GM12878 (cell line): ENCODE data around the gene OR13C4. TPM values are rescaled to one million over a fixed set of nuclear protein-coding genes. Genes with fewer than 3 reads are reported as not detected.

Experiments used
- ATAC-seq: fragments of 200-7000 bp; cut with Tn5 transposase; 3 replicates; pipeline ENCODE4 v1.9.1; 2020; ENCODE audit warnings: mild to moderate bottlenecking, moderate library complexity
- BruUV-seq: library from RNA; stranded (reverse); fragments of 400-500 nt; replicated peaks from 2 replicates; lab custom pipeline; 2021; lab: Mats Ljungman, UMichigan
- CTCF ChIA-PET: fragments of 300-600 bp; sonication (Branson Sonifier 250); formaldehyde crosslinking; extraction: SDS; loops from one replicate; lab custom pipeline; 2021; ENCODE audit warnings: inconsistent platforms; lab: Yijun Ruan, JAX
- POLR2A ChIA-PET: fragments of 350-600 bp; formaldehyde crosslinking; extraction: SDS; loops from one replicate; lab custom pipeline; 2021; ENCODE audit warnings: inconsistent platforms; lab: Charles Lee
- RAD21 ChIA-PET: fragments of 300-600 bp; sonication (Branson Sonifier 250); formaldehyde crosslinking; loops from one replicate; lab custom pipeline; 2023; ENCODE audit warnings: antibody characterized with exemption; ENCODE audit not compliant: unreplicated experiment; lab: Charles Lee
- SMC1A ChIA-PET: fragments of 300-600 bp; sonication (Branson Sonifier 250); formaldehyde crosslinking; loops from one replicate; lab custom pipeline; 2023; ENCODE audit not compliant: unreplicated experiment, uncharacterized antibody; lab: Charles Lee
- DNase-seq: peaks from one replicate; pipeline ENCODE4 v3.0.0-alpha.2; 2011; ENCODE audit warnings: low read depth, low spot score
- FAIRE-seq: peaks from 3 replicates; lab custom pipeline; 2011; peaks lifted over from hg19 to GRCh38; lab: Jason Lieb, UNC
- H2AFZ ChIP-seq: 2 replicates; pipeline ENCODE4 v1.6.0; 2011; ENCODE audit warnings: low read depth, low read length, control low read depth; ENCODE audit not compliant: control insufficient read depth
- H3K27ac ChIP-seq: 2 replicates; pipeline ENCODE4 v1.5.1; 2011; ENCODE audit warnings: control low read depth; ENCODE audit not compliant: control insufficient read depth, insufficient read depth
- H3K27me3 ChIP-seq, 2 experiments: replicated peaks in 1 of 2; 2 replicates each; pipeline versions ENCODE4 v1.6.0 to v1.6.1; 2011; ENCODE audit warnings: low read length in 1 of 2; ENCODE audit not compliant: control insufficient read depth in 2 of 2, insufficient read depth in 2 of 2
- H3K36me3 ChIP-seq, 2 experiments: 2 replicates each; pipeline ENCODE4 v1.5.1; 2011; ENCODE audit warnings: low read length in 1 of 2; ENCODE audit not compliant: control insufficient read depth in 2 of 2, insufficient read depth in 2 of 2
- H3K4me1 ChIP-seq: 2 replicates; pipeline ENCODE4 v1.6.1; 2011; ENCODE audit warnings: mild to moderate bottlenecking, low read length, moderate library complexity, mixed read lengths; ENCODE audit not compliant: control insufficient read depth, insufficient read depth
- H3K4me2 ChIP-seq: 2 replicates; pipeline ENCODE4 v1.6.0; 2011; ENCODE audit warnings: control low read depth; ENCODE audit not compliant: control insufficient read depth, insufficient read depth
- H3K4me3 ChIP-seq: fragments of 200-600 bp; sonication (generic); 2 replicates; pipeline ENCODE4 v1.5.1; 2016
- H3K79me2 ChIP-seq: 2 replicates; pipeline ENCODE4 v1.6.0; 2011; ENCODE audit warnings: low read length; ENCODE audit not compliant: control insufficient read depth, insufficient read depth
- H3K9ac ChIP-seq: 2 replicates; pipeline ENCODE4 v1.8.0; 2011; ENCODE audit warnings: low read length, control low read depth, mixed read lengths; ENCODE audit not compliant: control insufficient read depth, insufficient read depth
- H3K9me3 ChIP-seq: replicated peaks from 3 replicates; pipeline ENCODE4 v1.5.1; 2011; ENCODE audit warnings: mild to moderate bottlenecking, low read length; ENCODE audit not compliant: control insufficient read depth, insufficient read depth
- H4K20me1 ChIP-seq: 2 replicates; pipeline ENCODE4 v1.6.0; 2011; ENCODE audit not compliant: control insufficient read depth, insufficient read depth
- BACH1 ChIP-seq: fragments of 450-650 bp; IDR thresholded peaks from 2 replicates; pipeline ENCODE4 v1.6.1; 2017; ENCODE audit warnings: mild to moderate bottlenecking, borderline replicate concordance
- CEBPB ChIP-seq, 2 experiments: fragments of 150-350 bp in 1 of 2; IDR thresholded peaks; 2 replicates each; pipeline ENCODE4 v1.6.1; 2012 to 2014; ENCODE audit warnings: low read depth in 2 of 2, low read length in 2 of 2, borderline replicate concordance in 1 of 2, inconsistent platforms in 1 of 2
- FOS ChIP-seq: IDR thresholded peaks from 3 replicates; pipeline ENCODE4 v1.6.1; 2011; ENCODE audit warnings: borderline replicate concordance; ENCODE audit not compliant: insufficient read length; ENCODE audit errors: extremely low read depth
- KLF5 ChIP-seq: fragments of 450-650 bp; IDR thresholded peaks from 2 replicates; pipeline ENCODE4 v1.6.1; 2014; ENCODE audit warnings: mild to moderate bottlenecking; ENCODE audit not compliant: partially characterized antibody
- MEF2B ChIP-seq: fragments of 450-650 bp; IDR thresholded peaks from 2 replicates; pipeline ENCODE4 v1.6.1; 2018; ENCODE audit warnings: mild to moderate bottlenecking, moderate library complexity; ENCODE audit not compliant: partially characterized antibody, poor library complexity, severe bottlenecking
- MXI1 ChIP-seq: fragments of 150-350 bp; IDR thresholded peaks from 2 replicates; pipeline ENCODE4 v1.6.1; 2011; ENCODE audit warnings: low read depth, mild to moderate bottlenecking, inconsistent platforms, low read length, improper control_type of control experiment
- POU2F2 ChIP-seq: IDR thresholded peaks from 3 replicates; pipeline ENCODE4 v1.6.1; 2011; ENCODE audit warnings: low read depth, mild to moderate bottlenecking, low read length, borderline replicate concordance
- SPI1 ChIP-seq: IDR thresholded peaks from 2 replicates; pipeline ENCODE4 v1.6.1; 2011; ENCODE audit warnings: low read depth, mild to moderate bottlenecking, low read length, moderate library complexity, borderline replicate concordance; ENCODE audit not compliant: insufficient read depth
- SREBF2 ChIP-seq: IDR thresholded peaks from 2 replicates; pipeline ENCODE4 v1.6.1; 2012; ENCODE audit warnings: mild to moderate bottlenecking, low read length
- YBX1 ChIP-seq: fragments of 450-650 bp; IDR thresholded peaks from 2 replicates; pipeline ENCODE4 v1.6.1; 2016; ENCODE audit warnings: antibody characterized with exemption
- ZNF207 ChIP-seq: fragments of 450-650 bp; IDR thresholded peaks from 2 replicates; pipeline ENCODE4 v1.6.1; 2014; ENCODE audit warnings: antibody characterized with exemption, mild to moderate bottlenecking, borderline replicate concordance
- ZNF687 ChIP-seq: fragments of 450-650 bp; IDR thresholded peaks from 2 replicates; pipeline ENCODE4 v1.6.1; 2017; ENCODE audit warnings: mild to moderate bottlenecking, moderate library complexity
- WGBS: methylation state at CpG from one replicate; pipeline ENCODE4 v1.1.6; 2016; ENCODE audit warnings: low lambda C conversion rate; ENCODE audit not compliant: insufficient replicate concordance, insufficient coverage; ENCODE audit errors: missing lambda C conversion rate; 5-methylcytosine and 5-hydroxymethylcytosine counted together
- in situ Hi-C: fragments of 300-500 bp; cut with MboI; formaldehyde crosslinking; loops from 9 replicates; pipeline ENCODE4 v1.14.3; 2018; ENCODE audit warnings: mixed read lengths
- intact Hi-C: fragments of 100-400 bp; cut with micrococcal nuclease; formaldehyde crosslinking; loops from one replicate; pipeline ENCODE4 v1.14.2; 2022; ENCODE audit not compliant: unreplicated experiment
- polyA plus RNA-seq, 11 experiments: library from polyadenylated mRNA; depleted of rRNA in 4 of 11; unstranded in 6 of 11; stranded (reverse) in 5 of 11; fragments of >200 nt; fragmentation: Nextera tagmentation in 4 of 11; fragmentation: Illumina TruSeq in 1 of 11; extraction: Ambion mirVana in 4 of 11; extraction: Trizol in 1 of 11; gene quantifications; 1 replicate in 1 of 11; 2 replicates in 10 of 11; pipeline versions ENCODE4 v1.2.1 to v1.2.3, GENCODE V29; 2011 to 2016; ENCODE audit warnings: inconsistent platforms in 2 of 11, missing spikeins in 2 of 11, low read depth in 1 of 11
- total RNA-seq, 4 experiments: library from RNA; depleted of rRNA in 3 of 4; stranded (reverse); fragments of >200 nt in 3 of 4; fragmentation: Illumina TruSeq in 1 of 4; extraction: Trizol in 1 of 4; gene quantifications; 2 replicates each; pipeline versions ENCODE4 v1.2.1 to v1.2.3, GENCODE V29; 2013 to 2021
- TF ChIP-seq, protein P1 (sequence below): fragments of 450-650 bp; conservative IDR thresholded peaks from 2 replicates; pipeline ENCODE4 v1.6.1; 2017; ENCODE audit warnings: mild to moderate bottlenecking, moderate library complexity
- TF ChIP-seq, protein P2 (sequence below): fragments of 450-650 bp; IDR thresholded peaks from 2 replicates; pipeline ENCODE4 v1.6.1; 2017; ENCODE audit warnings: mild to moderate bottlenecking, moderate library complexity

The OR13C4 gene
- total and polyA plus RNA-seq, 10 of the 15 experiments (the other 5 are each of a cell fraction or from before 2014, with no cell fraction given) = 0.17 to 0.26 TPM; not detected in 8

- H4K20me1 ChIP-seq = no peaks in the 10 kb centered on the region
- H2AFZ ChIP-seq = no peak overlapping the region
- ChIA-PET CTCF (interaction anchor here (0.8 to 2.9 kb wide), 3 partner anchors 8 to 15 kb away, joined by 3 to 8 read pairs (median 4); no protein-coding TSS in a partner anchor), SMC1A (interaction anchor here (1.0 kb wide), 2 partner anchors 10 to 15 kb away, joined by 3 to 4 read pairs; no protein-coding TSS in a partner anchor), POLR2A (no interaction called here), RAD21 (no interaction called here)
- no peak for FAIRE-seq
- no TSS peak for BruUV-seq
- no peaks in the 10 kb centered on the region for H3K27me3 ChIP-seq
- H3K27ac ChIP-seq = no peak overlapping the region
- intact Hi-C loops = no loop called here
- H3K4me3 ChIP-seq = no peak overlapping the region
- no peaks in the 10 kb centered on the region for H3K9me3 ChIP-seq
- H3K36me3 ChIP-seq = no peaks in the 10 kb centered on the region
- no peak for ATAC-seq
- WGBS = 43% methylated on average over 2 of the region's 2 CpGs
- no peak overlapping the region for H3K9ac ChIP-seq
- in situ Hi-C loops = no loop called here
- no peak for DNase-seq
- H3K4me1 ChIP-seq = no peaks in the 10 kb centered on the region
- no peak overlapping the region for H3K4me2 ChIP-seq
- H3K79me2 ChIP-seq = no peaks in the 10 kb centered on the region
- TF ChIP-seq BACH1 = no peak
- TF ChIP-seq, protein P1, sequence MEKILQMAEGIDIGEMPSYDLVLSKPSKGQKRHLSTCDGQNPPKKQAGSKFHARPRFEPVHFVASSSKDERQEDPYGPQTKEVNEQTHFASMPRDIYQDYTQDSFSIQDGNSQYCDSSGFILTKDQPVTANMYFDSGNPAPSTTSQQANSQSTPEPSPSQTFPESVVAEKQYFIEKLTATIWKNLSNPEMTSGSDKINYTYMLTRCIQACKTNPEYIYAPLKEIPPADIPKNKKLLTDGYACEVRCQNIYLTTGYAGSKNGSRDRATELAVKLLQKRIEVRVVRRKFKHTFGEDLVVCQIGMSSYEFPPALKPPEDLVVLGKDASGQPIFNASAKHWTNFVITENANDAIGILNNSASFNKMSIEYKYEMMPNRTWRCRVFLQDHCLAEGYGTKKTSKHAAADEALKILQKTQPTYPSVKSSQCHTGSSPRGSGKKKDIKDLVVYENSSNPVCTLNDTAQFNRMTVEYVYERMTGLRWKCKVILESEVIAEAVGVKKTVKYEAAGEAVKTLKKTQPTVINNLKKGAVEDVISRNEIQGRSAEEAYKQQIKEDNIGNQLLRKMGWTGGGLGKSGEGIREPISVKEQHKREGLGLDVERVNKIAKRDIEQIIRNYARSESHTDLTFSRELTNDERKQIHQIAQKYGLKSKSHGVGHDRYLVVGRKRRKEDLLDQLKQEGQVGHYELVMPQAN = no peak
- TF ChIP-seq SREBF2 = no peak
- no peak for TF ChIP-seq POU2F2
- TF ChIP-seq, protein P2, sequence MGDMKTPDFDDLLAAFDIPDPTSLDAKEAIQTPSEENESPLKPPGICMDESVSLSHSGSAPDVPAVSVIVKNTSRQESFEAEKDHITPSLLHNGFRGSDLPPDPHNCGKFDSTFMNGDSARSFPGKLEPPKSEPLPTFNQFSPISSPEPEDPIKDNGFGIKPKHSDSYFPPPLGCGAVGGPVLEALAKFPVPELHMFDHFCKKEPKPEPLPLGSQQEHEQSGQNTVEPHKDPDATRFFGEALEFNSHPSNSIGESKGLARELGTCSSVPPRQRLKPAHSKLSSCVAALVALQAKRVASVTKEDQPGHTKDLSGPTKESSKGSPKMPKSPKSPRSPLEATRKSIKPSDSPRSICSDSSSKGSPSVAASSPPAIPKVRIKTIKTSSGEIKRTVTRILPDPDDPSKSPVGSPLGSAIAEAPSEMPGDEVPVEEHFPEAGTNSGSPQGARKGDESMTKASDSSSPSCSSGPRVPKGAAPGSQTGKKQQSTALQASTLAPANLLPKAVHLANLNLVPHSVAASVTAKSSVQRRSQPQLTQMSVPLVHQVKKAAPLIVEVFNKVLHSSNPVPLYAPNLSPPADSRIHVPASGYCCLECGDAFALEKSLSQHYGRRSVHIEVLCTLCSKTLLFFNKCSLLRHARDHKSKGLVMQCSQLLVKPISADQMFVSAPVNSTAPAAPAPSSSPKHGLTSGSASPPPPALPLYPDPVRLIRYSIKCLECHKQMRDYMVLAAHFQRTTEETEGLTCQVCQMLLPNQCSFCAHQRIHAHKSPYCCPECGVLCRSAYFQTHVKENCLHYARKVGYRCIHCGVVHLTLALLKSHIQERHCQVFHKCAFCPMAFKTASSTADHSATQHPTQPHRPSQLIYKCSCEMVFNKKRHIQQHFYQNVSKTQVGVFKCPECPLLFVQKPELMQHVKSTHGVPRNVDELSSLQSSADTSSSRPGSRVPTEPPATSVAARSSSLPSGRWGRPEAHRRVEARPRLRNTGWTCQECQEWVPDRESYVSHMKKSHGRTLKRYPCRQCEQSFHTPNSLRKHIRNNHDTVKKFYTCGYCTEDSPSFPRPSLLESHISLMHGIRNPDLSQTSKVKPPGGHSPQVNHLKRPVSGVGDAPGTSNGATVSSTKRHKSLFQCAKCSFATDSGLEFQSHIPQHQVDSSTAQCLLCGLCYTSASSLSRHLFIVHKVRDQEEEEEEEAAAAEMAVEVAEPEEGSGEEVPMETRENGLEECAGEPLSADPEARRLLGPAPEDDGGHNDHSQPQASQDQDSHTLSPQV = no peak
- no peak for TF ChIP-seq YBX1
- TF ChIP-seq ZNF687 = no peak
- TF ChIP-seq SPI1 = no peak
- no peak for TF ChIP-seq MXI1
- no peak for TF ChIP-seq ZNF207
- no peak for TF ChIP-seq FOS
- no peak for TF ChIP-seq MEF2B
- TF ChIP-seq KLF5 = no peak
- TF ChIP-seq CEBPB (IDR thresholded peaks at IDR 0.05; ENCODE audit: borderline replicate concordance in 1 of 2, low read depth in 2 of 2, low read length in 2 of 2) = no peak
These were observed 42.0 kb downstream of the OR13C4 start for GRCh38 chr9:104485014-104485413.
